Stimulated activated naive CD4-positive, alpha-beta T cell treated with Interleukin-2 at 50 U/mL for 16 hours (primary cell): ENCODE results near the gene SLC6A3.
"Not testable (repeated sequence)": the region's sequence is repeated elsewhere in the genome, so short reads cannot be mapped to it uniquely, and the experiment has no call there.

Experiments
- DNase-seq: peaks from one replicate; lab custom pipeline; 2025; lab: John Stamatoyannopoulos, UW

Gene SLC6A3

DNA sequence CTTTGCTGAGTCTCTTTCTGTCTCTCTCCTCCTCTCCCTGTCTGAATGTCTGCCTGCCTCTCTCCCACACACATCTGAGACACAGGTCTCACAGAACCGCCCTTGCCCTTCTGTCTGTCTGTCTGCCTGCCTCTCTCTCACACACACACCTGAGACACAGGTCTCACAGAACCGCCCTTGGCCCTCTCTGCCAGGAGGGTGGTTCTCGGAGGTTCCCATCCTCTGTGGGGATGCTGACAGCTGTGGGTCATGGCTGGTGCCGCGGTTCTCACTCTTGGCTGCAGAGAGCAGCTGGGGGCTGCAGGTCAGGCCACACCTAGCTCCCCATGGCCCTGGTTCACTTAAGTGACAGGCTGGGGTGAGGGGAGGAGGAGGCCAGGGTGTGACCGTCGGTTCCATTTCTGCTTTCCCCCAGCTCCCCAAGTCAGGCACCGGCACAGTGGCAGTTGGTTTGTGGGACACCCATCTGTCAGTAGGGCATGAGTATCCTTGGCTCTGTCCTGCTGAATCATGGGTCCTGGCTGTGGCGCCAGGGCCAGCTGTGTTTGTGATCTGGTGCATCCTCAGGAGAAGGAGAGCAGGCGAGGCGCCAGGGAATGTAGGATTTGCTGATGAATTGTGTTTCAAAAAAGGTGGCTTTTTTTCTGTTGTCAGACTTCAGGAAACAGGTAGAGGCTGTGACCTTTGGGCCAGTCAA is 58.0 kb downstream of the SLC6A3 start:
- no peak for DNase-seq

DNA sequence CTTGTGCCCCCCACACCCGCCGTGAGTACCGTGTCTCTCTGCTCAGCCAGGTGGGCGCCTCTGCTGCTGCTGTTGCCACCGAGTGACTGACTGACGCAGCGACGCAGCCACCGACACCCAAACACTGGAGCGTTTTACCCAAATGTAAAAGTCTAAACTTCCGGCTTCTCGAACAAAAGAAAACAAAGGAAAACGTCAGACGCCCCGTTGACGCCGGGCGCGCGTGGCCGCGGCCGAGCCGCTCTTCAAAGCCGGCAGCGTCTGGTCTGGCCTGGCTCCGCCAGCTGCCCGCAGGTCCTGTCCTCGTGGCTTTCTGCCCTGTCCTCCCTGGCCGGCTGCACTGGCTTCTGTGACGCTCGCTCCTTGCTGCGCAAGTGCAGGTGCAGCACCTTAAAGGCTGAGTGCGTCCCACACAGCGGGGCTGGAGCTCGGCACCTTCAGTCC is 58.9 kb downstream of the SLC6A3 start:
- DNase-seq: peak; percentile 60

DNA sequence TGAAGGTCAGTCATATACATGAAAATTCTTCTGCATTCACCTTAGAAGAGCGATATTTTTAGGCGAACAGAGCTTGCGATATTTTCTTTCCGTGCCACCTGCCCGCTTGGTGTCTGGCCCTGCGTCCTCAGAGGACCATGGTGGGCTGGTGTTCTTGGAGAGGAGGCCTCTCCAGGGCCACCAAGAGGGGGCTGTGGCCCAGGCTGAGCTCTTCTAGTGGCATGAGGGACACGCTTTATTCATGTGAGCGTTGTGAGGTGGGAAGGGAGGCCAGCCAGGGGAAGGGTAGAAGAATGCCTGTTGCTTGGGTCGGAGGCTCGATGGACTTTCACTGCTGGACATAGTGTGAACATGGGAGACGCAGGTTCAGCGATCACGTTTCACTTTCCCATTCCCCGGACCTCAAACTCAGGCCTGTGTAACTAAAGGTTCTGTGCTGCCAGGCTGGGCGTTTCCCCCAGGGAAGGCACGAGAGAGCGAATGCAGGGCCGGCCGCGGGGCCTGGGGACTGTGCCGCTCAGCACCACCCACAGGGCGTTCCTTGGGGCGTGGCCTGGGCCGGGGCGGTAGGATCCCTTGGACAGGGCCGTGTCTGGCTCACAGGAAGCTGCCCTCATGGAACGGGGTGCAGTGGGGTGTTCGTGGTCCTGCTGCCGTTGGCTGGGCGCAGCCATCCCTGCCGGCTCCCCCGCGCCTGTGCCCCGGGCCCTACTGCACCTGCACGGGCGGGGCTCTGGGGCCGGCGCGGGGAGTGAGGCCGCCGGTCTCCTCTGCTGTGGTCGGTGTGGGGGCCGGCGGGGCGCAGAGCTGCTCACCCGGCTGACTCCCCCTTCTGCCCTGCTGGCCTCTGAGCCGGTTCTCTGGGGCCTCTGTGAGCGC is 59.6 kb downstream of the SLC6A3 start:
- peak; percentile 77 for DNase-seq

DNA sequence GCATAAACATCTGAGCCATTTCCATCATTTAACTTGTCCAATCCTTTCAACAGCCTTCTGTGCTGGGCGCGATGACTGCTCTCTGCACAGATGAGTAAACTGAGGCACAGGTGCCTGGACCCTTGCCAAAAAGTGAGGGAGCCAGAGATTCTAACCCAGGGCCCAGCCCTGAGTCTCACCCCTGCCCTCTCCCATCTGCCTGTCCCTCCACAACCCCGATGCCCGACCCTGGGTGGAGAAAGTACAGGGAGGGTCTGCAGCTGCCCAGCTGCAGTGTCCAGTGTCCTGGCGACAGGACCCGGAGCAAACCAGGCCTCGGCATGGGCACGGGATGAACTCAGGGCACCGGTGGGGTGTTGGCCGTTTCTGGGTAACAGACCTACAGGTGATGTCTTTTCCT is 60.7 kb downstream of the SLC6A3 start:
- no peak for DNase-seq

DNA sequence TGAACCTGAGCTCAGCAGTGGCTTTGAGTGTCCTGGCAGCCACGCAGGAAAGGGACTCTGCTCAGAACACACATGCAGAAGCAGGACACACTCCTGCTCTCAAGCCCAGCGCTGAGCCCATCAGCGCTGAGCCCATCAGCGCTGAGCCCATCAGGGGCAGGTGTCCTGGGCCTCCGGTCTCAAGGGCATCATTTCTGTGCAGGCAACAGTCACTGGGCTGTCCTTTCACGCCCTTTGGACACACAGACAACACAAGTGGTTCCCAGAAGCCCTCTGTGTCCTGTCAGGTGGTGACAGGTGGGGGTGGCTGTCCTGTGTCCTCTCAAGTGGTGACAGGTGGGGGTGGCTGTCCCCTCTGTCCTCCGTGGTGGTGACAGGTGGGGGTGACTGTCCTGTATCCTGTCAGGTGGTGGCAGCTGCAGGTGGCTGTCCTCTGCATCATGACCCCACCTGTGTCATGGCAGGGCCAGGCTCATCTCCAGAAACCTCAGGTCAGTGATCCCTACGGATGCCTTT is 61.3 kb downstream of the SLC6A3 start:
- no peak for DNase-seq

DNA sequence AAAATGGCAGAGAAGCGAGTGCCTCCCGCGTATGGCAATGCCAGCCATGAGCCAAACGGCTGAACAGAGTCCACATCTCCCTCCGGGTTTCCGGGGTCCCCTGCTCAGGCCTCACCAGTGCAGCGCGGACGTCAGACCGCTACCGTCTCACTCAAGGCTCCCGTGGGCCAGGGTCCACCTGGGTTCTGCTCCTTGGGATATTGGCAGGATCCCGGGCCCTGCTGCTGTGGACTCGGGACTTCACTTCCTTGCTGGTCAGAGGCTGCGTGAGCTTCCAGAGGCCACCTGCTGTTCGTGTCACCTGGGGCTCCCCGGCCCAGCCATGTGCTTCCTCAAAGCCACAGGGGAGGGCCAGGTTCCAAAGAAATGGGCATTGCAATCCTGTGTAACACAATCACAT is 61.9 kb downstream of the SLC6A3 start:
- no peak for DNase-seq

DNA sequence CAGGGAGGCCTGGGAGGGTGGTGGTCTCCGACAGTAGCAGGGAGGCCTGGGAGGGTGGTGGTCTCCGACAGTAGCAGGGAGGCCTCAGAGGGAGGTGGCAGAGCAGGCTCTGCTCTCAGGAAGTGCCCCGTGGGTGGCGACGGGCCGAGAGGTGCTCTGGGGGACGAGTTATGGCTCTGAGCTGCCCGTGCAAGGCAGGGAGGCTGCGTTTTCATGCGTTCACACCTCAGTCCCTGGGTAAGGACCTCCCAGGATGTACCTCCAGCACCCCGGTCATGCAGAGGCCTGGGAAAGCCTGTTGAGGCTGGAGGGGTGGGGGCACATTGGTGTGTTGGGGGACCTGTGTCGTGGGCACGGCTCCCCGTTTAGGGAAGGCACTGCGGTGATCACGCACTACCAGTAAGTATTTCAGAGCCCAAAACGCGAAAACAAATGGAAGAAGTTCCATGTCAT is 63.0 kb downstream of the SLC6A3 start:
- DNase-seq: no peak

DNA sequence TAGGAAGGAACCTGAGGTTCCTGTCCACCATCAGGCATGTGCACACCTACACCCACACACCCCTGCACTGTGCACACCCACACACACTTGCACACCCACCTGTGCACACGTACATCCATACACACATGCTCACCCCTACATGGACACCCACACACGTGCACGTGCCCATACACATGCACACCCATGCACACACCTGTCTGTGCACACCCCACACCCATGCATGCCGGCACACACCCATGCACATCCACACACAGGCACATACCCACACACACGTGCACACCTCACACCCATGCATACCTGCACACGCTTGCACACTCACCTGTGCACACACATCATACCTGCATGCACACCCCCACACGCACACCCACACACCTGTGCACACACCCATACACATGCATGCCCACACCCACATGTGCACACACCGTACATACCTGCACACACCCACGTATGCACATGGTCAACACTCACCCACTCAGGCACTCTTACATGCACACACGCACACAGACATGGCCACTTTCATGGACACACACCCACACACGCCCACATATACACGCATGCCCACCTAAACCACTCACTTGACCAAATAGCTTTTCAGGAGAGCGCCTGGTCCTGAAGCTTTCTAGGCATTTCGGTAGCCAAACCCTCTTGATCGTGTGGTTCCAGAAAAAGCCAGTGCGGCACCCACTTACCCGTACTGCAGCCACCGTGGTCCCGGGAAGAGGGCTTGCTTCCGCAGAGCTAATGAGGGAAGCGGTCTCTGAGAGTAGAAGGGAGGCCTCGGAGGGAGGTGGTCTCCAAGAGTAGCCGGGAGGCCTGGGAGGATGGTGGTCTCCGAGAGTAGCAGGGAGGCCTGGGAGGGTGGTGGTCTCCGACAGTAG is 63.6 kb downstream of the SLC6A3 start:
- DNase-seq: no peak

DNA sequence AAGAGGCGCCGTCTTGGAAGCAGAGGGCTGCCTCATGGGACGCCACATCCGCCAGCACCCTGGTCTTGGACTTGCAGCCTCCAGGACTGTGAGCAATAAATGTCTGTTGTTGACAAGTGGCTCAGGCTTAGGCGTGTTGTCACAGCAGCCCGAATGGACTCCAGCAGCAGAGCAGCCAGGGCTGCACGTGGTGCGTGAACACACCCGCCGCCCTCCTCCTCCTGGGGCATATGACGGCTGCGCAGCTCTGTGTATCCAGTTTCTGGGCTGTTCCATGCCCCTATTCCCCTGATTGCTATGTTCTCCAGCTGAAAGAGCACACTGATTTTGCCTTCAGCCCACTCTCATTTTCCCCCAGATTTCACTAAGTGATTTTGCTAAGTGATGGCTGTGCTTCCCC is 64.3 kb downstream of the SLC6A3 start:
- DNase-seq: no peak

DNA sequence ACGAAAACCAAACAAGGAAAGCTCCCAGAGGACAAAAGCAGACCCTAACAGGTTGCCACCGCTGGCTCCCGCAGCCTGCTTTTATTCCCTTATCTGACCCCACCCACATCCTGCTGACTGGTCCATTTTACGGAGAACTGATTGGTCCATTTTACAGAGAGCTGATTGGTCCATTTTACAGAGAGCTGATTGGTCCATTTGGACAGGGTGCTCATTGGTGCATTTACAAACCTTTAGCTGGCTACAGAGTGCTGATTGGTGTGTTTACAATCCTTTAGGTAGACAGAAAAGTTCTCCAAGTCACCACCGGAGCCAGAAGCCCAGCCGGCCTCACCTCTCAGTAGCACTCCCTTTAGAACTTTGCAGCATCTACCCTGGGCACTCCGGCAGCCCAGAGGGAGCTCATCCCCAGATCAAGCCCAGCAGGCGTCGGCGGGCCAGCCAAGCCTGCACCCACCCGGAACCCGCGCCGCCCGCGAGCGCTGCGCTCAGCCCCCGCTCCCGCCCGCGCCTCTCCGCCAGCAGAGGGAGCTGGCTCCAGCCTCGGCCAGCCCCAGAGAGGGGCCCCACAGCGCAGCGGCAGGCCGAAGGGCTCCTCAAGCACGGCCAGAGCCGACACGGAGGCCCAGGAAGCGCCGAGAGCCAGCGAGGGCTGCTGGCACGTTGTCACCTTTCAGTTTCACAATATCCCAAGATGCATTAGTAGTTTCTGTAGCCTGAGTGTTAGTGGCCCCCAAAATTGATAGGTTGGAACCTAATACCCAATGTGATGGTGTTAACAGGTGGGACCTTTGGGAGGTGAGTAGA is 65.0 kb downstream of the SLC6A3 start:
- peak; percentile 23 for DNase-seq

DNA sequence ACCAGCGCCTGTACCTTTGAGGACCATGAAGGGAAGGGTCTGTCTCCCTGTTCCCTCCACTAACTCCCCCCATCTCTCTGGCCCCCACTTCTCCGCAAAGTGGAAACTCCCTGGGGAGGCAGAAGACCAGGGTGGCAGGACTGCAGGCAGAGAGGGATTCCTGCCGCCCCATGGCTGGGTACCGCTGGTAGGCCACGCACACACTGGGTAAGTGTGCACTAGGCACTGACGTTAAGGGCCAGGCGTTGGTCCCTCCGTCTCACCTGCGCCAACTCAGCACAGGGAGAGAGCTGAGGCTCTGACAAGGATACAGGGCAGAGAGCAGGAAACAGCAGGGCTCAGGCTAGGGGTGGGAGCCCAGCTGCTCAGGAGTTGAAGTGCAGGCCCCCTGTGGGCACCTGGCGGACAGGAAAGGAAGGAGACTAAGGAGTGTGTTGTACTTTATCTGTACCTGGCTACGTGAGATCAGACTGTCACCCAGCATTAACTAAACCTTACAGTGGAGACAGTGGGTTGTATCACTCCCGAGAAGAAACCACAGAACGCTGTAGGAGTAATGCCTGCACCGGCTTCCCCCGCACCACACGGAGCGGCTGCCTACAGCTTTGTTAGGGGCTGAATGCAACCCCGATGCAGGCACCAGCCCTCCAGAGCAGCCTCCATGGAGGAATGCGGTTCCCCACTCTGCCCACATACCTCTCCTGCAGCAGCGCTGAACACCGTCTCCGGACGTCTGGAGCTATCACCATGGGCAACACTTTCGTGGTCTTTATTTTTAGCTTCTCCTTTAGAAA is 66.2 kb downstream of the SLC6A3 start:
- DNase-seq: no peak

DNA sequence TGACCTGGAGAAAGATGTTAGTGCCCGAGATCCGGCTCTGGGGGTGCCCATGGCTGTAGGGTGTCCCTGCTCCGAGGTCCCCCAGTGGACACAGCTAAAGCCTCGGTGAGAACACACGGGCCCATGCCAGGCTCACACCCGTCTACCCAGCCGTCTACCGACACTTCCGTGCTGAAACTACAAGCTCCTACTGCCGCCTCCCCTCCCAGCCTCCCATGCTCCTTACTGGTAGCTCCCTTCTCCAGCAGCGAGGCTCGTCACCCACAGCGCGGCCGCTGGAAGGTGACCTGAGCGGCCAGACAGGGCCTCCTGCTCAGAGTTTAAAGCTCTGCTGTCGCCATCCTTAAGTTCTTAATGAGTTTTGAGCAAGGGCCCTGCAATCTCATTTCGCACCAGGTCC is 67.1 kb downstream of the SLC6A3 start:
- DNase-seq: no peak

DNA sequence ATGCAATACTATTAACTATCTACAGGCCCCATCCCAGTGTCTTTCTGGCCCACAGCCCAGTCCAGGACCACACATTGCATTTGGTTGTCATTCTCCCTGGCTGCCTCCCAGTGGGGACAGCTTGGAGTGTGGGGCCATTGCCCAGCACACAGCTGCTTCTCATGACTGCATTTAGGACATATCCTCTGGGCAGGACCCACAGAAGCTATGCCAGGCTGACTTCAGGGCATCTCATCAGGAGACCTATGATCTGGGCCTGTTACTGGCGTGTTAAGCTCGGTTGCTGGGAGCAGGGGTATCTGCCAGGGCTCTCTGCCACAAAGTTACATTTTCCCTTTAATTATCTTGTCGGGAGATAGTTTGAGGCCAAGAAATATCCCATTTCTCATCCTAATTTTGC is 68.3 kb downstream of the SLC6A3 start:
- no peak for DNase-seq

DNA sequence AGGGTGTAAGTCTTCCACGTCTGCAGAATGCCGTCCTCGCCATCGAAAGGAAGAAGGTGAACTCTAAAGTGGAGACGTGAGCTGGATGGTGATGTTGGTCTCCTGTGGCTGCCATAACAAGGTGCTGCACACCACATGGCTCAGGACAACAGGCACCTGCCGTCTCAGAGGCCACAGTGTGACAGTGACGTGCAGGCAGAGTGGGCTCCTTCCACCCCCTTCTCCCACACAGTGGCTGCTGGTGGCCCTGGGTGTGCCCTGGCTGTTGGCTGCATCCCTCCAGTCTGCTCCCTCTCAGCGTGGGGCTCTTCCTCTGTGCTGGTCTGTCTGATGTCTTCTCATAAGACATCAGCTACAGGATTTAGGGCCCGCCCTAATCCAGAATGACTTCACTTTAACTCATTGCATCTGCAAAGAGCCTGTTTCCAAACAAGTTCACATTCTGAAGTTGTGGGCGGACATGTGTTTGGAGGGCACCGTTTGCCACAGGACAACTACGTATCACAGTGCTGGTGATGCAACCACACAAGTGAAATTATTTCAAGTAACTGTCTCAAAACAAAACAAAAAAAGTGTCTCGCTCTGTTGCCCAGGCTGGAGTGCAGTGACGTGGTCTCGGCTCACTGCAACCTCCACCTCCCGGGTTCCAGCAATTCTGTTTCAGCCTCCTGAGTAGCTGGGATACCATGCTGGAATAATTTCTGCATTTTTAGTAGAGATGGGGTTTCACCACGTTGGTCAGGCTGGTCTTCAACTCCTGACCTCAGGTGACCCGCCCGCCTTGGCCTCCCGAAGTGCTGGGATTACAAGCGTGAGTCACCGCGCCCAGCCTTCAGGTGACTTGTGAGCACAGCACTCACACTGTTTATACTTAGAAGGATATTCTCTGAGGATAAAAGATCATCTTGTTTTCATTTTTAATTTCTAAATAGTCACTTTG is 69.1 kb downstream of the SLC6A3 start:
- no peak for DNase-seq

DNA sequence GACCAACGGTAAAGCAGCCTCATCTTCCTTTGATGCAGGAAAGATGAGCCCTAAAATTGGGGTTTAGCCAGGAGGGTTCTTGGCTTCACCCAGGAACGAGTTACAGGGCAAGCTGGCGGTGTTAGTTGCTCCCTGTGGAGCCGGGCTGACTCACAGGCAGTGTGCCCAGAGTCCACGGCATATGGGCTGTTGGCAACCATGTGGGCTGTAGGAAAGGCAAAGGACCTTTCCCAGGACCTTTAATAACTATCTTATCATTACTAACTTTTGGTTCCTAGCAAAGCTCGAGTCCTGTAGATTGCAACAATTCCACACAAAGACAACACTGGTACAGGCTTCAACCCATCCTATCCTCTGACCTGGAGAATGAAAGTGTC is 70.6 kb downstream of the SLC6A3 start:
- no peak for DNase-seq

DNA sequence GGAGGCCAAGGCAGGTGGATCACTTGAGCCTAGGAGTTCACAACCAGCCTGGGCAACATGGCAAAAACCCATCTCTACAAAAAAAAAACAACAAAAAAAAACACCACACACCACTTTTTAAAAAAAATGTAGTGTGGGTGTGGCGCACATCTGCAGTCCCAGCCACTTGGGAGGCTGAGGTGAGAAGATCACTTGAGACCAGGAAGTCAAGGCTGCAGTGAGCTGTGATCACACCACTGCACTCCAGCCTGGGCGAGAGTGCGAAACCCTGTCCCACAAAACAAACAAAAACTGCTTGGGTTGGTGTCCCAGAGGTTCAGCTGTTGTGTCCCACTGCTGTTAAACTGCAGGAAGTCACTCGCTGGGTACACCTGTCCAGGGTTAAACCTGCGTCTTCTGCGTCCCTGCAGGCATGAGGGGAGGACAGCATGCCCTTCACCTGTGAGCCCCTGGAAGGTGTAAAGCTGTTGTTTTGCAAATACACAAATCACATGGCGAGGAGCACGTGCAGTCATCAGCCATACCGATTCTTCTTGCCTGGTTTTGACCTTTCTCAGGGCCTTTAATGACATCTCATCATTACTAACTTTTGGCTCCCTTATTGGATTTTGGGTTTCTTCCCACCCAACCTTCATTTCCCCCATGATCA is 71.1 kb downstream of the SLC6A3 start:
- no peak for DNase-seq

DNA sequence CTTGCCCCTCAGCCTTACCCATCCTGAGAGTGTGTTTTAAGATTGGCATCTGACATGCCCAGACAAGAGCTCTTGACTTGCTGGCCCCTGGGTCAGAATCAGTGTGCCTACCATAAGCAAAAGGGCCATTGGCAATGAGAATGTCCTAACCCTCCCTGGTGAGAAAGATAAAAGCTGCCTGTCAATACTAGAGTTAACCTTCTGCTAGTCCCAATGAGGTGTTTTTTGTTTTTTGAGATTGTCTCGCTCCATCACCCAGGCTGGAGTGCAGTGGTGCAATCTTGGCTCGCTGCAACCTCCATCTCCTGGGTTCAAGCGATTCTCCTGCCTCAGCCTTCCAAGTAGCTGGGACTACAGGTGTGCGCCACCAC is 73.3 kb downstream of the SLC6A3 start:
- DNase-seq: not testable (repeated sequence)

DNA sequence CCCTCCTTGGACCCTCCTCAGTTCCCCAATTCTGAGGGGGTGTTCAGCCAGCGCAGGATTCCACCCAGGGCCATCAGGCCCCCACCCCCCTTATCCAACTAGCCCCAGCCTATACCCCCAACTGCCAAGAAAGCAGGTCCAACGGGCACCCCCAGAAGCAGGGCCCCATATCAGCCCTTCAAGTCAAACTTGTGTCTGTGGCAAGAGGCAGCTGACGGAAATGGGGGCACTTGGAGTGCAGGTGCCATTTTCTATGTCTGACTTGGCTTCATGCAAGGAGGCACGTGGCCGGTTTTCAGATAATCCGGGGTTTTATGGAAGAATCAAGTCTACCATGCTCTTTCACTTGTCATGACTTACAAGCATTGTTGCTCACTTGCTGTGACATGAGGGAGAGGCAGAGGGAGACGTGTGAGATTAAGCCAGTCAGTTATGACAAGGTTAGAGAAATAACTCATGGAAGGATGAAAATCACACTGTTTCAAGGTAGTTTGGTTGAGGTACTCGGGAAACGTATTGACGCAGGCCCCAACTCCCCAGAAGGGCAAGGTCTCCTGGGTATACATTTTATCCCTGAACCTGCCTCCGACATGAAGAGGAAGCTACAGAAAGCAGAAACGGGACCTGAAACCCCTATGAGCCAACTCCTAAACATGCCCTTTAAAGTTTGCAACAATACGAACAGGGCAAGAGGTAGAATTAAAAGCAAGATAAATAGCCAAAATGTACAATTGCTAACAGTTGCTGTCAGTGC is 73.8 kb downstream of the SLC6A3 start:
- DNase-seq: no peak
